Activated CD8-positive, alpha-beta memory T cell treated with anti-CD3 and anti-CD28 coated beads, Interleukin-2, amount 10 ng/mL, durations not matched to agents 7 days and 5 days (primary cell): ENCODE data around the gene SZRD1. TPM values are rescaled to one million over a fixed set of nuclear protein-coding genes. Genes with fewer than 3 reads are reported as not detected.

Experiments
- ATAC-seq: fragments of 150-1000 bp; cut with Tn5 transposase; one replicate; pipeline ENCODE4 v1.10.0; 2021; ENCODE audit warnings: moderate library complexity
- CTCF ChIA-PET: fragments of 350-600 bp; sonication (Branson Sonifier 250); formaldehyde crosslinking; loops from one replicate; lab custom pipeline; 2021; ENCODE audit warnings: antibody characterized with exemption; lab: Charles Lee
- DNase-seq: peaks from one replicate; pipeline ENCODE4 v3.0.0-alpha.2; 2020
- H3K27ac Mint-ChIP-seq: one replicate; pipeline ENCODE4 v1.8.0; 2021; ENCODE audit warnings: mild to moderate bottlenecking, mixed read lengths
- H3K27me3 Mint-ChIP-seq: one replicate; pipeline ENCODE4 v1.8.0; 2021; ENCODE audit warnings: mixed read lengths
- H3K36me3 Mint-ChIP-seq: one replicate; pipeline ENCODE4 v1.8.0; 2021; ENCODE audit warnings: mild to moderate bottlenecking, mixed read lengths
- H3K4me1 Mint-ChIP-seq: one replicate; pipeline ENCODE4 v1.8.0; 2021; ENCODE audit warnings: mixed read lengths
- H3K4me3 Mint-ChIP-seq: one replicate; pipeline ENCODE4 v1.8.0; 2021; ENCODE audit warnings: mild to moderate bottlenecking, moderate library complexity, mixed read lengths
- H3K9me3 Mint-ChIP-seq: one replicate; pipeline ENCODE4 v1.8.0; 2022; ENCODE audit warnings: low read depth, mixed read lengths
- total RNA-seq, 2 experiments: library from RNA; stranded (reverse); gene quantifications; one replicate each; pipeline ENCODE4 v1.2.3, GENCODE V29; 2021

SZRD1 gene
- total RNA-seq, 2 experiments from 2014 or later: 161 to 189 TPM

DNA sequence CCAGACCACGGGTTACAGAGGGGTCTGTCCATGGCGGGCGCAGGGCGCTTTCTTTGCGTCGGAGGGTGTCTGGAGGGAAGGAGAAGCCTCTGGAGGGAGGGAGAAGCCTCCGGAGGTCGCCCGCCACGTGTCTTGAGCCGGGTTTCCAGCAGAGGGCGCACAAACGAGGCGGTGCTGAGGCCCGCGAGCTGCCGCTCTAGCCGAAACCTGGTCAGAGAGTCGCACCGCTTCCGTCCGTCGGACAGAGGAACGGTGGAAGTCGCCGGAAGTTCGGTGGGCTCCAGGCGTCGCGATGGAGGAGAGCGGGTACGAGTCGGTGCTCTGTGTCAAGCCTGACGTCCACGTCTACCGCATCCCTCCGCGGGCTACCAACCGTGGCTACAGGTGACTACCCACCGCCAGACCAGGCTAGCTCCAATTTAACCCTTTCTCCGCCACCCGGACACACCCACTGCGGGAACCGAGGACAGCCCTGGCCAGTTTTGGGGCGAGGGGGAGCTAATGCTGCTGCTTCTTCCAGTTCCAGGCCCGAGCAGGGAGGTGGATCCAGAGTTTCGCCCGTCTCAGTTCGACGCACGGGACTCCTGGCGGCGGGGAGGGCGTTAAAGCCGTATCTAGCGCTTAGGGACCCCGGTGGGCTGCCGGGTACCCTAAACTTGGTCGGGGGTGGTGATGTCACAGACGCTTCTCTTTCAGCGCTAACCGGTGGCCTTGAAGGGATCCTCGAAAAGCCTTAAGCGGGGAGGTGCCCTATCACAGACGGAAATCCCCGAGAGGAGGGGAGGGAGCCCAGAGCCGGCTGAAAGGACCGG lies 73.6 kb downstream of the SZRD1 start, which contains the start of gene NECAP2:
NECAP2 (plus strand) TSS at position 255 of the 812 bp plus-strand sequence; CDS start at position 293, 38 bp downstream.
- CTCF ChIA-PET: interaction anchor here (0.7 to 3.0 kb wide), 26 partner anchors 9 to 361 kb away, joined by 3 to 19 read pairs (median 4); partner anchors contain the start of genes CPLANE2, FBXO42 and SZRD1
- Mint-ChIP-seq H3K9me3 (no peaks in the 10 kb centered on the region), H3K4me1 (peaks cover 39% of the 10 kb centered on the region), H3K36me3 (peaks cover 15% of the 10 kb centered on the region), H3K27ac (peak within 1 kb of the TSS; percentile 92), H3K27me3 (no peaks in the 10 kb centered on the region), H3K4me3 (peak within 1 kb of the TSS; percentile 85)
- ATAC-seq (peak; percentile 91), DNase-seq (peak; percentile 96)

DNA sequence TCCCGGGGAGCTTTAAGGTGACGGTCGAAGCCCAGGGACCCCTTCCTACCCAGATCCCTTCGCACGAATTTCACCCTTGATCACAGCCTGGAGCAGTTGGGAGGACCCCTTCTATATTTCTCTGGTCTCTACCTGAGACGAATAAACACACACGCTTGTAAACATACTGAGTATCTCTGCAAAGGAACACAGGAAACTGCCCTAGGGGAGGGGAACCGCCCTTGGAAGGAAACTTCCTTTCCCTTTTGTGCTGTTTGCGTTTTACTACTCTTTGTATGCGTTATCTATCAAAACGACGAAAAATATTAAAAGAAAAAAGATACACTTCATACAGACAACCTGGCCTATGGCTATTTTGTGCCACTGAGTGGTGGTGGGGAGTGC lies 74.2 kb downstream of the SZRD1 start:
- H3K36me3 Mint-ChIP-seq: peaks cover 15% of the 10 kb centered on the region
- H3K27ac Mint-ChIP-seq: peak overlapping the region; percentile 92
- peaks cover 39% of the 10 kb centered on the region for H3K4me1 Mint-ChIP-seq
- H3K9me3 Mint-ChIP-seq: no peaks in the 10 kb centered on the region
- H3K27me3 Mint-ChIP-seq: no peaks in the 10 kb centered on the region
- peak overlapping the region; percentile 85 for H3K4me3 Mint-ChIP-seq
- CTCF ChIA-PET: interaction anchor here (0.9 to 3.0 kb wide), 16 partner anchors 9 to 204 kb away, joined by 3 to 19 read pairs (median 6); partner anchors contain the start of genes CPLANE2 and SZRD1
- DNase-seq (no peak), ATAC-seq (peak; percentile 31)

GRCh38 chr1:16442265-16442664 lies 75.2 kb downstream of the SZRD1 start:
- H3K27ac Mint-ChIP-seq: peak overlapping the region; percentile 92
- H3K4me3 Mint-ChIP-seq: peak overlapping the region; percentile 85
- H3K36me3 Mint-ChIP-seq: peaks cover 16% of the 10 kb centered on the region
- DNase-seq: peak; percentile 55
- H3K9me3 Mint-ChIP-seq: no peaks in the 10 kb centered on the region
- CTCF ChIA-PET: interaction anchor here (0.7 to 3.0 kb wide), 5 partner anchors 8 to 90 kb away, joined by 3 to 19 read pairs (median 4); partner anchors contain the start of gene FBXO42
- no peak for ATAC-seq
- H3K4me1 Mint-ChIP-seq: peaks cover 40% of the 10 kb centered on the region
- H3K27me3 Mint-ChIP-seq: no peaks in the 10 kb centered on the region

DNA sequence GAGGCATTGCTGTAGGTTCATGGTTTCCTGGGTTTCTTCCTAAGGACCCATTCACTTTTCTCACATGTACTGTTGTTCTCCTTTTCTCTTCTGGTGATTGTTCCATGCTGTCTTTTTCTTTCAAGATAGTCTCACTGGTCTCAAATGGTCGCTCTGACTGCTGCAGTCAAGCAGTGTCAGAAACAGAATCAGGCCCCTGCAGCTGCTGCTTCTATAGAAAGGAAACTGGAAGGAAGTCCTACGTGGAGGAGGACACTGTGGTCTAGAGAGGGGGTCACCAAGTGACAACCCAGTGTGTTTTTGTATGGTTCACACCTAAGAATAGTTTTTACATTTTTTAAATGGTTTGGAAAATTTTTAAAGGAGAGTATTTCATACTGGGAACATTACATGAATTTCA lies 75.9 kb downstream of the SZRD1 start:
- Mint-ChIP-seq H3K27me3 (no peaks in the 10 kb centered on the region), H3K4me3 (peak overlapping the region; percentile 85), H3K36me3 (peaks cover 21% of the 10 kb centered on the region), H3K27ac (peak overlapping the region; percentile 92), H3K4me1 (peaks cover 41% of the 10 kb centered on the region), H3K9me3 (no peaks in the 10 kb centered on the region)
- ATAC-seq (no peak), DNase-seq (no peak)
- CTCF ChIA-PET: no interaction called here

- ATAC-seq: no peak
- H3K9me3 Mint-ChIP-seq: no peaks in the 10 kb centered on the region
- DNase-seq: no peak
- no peak overlapping the region for H3K4me3 Mint-ChIP-seq
- peaks cover 41% of the 10 kb centered on the region for H3K4me1 Mint-ChIP-seq
- CTCF ChIA-PET: interaction anchor here (1.6 kb wide), 1 partner anchor 177 kb away, joined by 3 read pairs; no protein-coding TSS in a partner anchor
- H3K27me3 Mint-ChIP-seq: no peaks in the 10 kb centered on the region
- peaks cover 33% of the 10 kb centered on the region for H3K36me3 Mint-ChIP-seq
- peak overlapping the region; percentile 41 for H3K27ac Mint-ChIP-seq
Observed at GRCh38 chr1:16443975-16444770, 77.1 kb downstream of the SZRD1 start.

DNA sequence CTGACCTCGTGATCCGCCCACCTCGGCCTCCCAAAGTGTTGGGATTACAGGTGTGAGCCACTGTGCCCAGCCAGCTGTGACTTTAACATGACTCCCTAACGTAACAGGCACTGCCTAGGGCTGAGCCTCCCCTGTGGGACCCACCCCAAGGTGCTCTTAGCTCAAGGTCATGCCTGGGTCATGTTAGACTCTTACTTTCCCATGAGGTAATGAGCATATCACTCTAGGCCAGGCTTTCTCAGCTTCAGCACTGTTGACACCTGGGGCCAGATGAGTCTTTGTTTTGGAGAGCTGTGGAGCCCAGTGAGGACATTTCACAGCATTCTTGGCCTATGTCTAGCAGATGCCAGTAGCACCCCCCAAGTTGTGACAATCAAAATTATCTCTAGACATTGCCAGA lies 78.0 kb downstream of the SZRD1 start:
- ATAC-seq: no peak
- CTCF ChIA-PET: no interaction called here
- H3K9me3 Mint-ChIP-seq: no peaks in the 10 kb centered on the region
- H3K4me3 Mint-ChIP-seq: no peak overlapping the region
- no peak overlapping the region for H3K27ac Mint-ChIP-seq
- H3K36me3 Mint-ChIP-seq: peaks cover 41% of the 10 kb centered on the region
- DNase-seq: no peak
- H3K4me1 Mint-ChIP-seq: peaks cover 43% of the 10 kb centered on the region
- H3K27me3 Mint-ChIP-seq: no peaks in the 10 kb centered on the region

- DNase-seq: no peak
- Mint-ChIP-seq H3K27ac (no peak overlapping the region), H3K27me3 (no peaks in the 10 kb centered on the region), H3K4me1 (peaks cover 44% of the 10 kb centered on the region), H3K36me3 (peaks cover 47% of the 10 kb centered on the region), H3K9me3 (no peaks in the 10 kb centered on the region), H3K4me3 (no peak overlapping the region)
- CTCF ChIA-PET: no interaction called here
- no peak for ATAC-seq
Observed at GRCh38 chr1:16446116-16446515, 79.1 kb downstream of the SZRD1 start.

DNA sequence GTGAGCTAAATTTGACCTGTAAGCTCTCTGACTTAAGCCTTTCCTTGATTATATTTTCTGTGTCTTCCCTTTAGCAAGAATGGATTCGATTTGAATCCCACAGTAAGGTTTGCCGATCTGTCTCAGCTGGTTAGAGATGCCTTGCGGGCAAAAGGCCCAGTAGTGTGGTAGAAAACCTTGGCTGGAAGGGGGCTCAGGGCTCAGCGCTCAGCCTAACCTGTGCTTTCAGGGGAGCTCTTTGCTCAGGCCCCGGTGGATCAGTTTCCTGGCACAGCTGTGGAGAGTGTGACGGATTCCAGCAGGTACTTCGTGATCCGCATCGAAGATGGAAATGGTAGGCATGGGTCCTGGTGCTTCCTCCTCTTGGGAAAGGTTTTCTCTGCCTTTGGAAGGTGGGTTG lies 80.6 kb downstream of the SZRD1 start:
- Mint-ChIP-seq H3K4me1 (peaks cover 31% of the 10 kb centered on the region), H3K27me3 (no peaks in the 10 kb centered on the region), H3K4me3 (no peak overlapping the region), H3K27ac (no peak overlapping the region), H3K9me3 (no peaks in the 10 kb centered on the region), H3K36me3 (peaks cover 56% of the 10 kb centered on the region)
- CTCF ChIA-PET: no interaction called here
- no peak for DNase-seq
- no peak for ATAC-seq

Other genes starting within 250 kb of the SZRD1 start
- not detected for gene EPHA2, start 211.2 kb upstream of the SZRD1 start, total RNA-seq
- gene ARHGEF19, start 154.6 kb upstream of the SZRD1 start, total RNA-seq: 1 to 10 TPM; 5.3 to 6.0 TPM
- 1 to 10 TPM; 5.9 to 6.4 TPM for gene CPLANE2, start 130.1 kb upstream of the SZRD1 start, total RNA-seq
- gene FBXO42, start 14.8 kb upstream of the SZRD1 start, total RNA-seq: 10 to 100 TPM; 17.6 to 19.7 TPM
- not detected for gene SPATA21, start 70.2 kb downstream of the SZRD1 start, total RNA-seq
- gene NECAP2, start 73.5 kb downstream of the SZRD1 start, total RNA-seq: 10 to 100 TPM; 71.0 to 88.3 TPM
- 1,000 to 10,000 TPM in 1 of 2 experiments, 100 to 1,000 TPM in 1; 922 to 3,744 TPM for gene RNU1-1, start 147.0 kb downstream of the SZRD1 start, total RNA-seq
- gene NBPF1, start 246.3 kb downstream of the SZRD1 start, total RNA-seq: 1 to 10 TPM; 2.8 to 3.1 TPM